ENCODE measurements around the gene FRMD5.
"Not testable (repeated sequence)": the region's sequence is repeated elsewhere in the genome, so short reads cannot be mapped to it uniquely, and the experiment has no call there.

FRMD5 gene

DNA sequence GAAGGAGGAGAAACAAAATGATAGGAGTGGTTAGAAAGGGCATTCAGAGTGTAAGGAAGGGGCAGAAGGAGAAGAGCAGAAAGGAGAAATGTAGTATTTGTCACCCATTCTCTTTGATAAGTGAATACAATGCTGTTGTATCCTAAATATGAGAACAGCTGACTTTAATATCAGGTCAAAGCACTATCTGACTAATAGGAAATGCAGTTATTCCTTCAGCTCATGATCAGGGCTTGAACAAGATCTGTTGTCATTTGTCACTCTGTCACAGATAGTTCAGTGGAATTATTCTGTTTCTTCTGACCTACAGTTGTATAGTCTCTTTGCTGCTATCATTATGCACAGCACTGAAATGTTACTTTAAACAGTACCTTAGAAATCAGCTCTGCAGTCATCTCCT lies 149.4 kb downstream of the FRMD5 start:
- Histone ChIP-seq H3K4me1 (ENCODE audit: control insufficient read depth, insufficient read depth, low read length, poor library complexity, severe bottlenecking) (no peaks in the 10 kb centered on the region), H3K9me3 (ENCODE audit: control insufficient read depth, low read length) (no peaks in the 10 kb centered on the region), H3K4me3 (ENCODE audit: insufficient read depth, low read depth, low read length, poor library complexity, severe bottlenecking) (no peak overlapping the region), H3K27ac (ENCODE audit: insufficient read depth, low read length, poor library complexity, severe bottlenecking) (no peak overlapping the region), H3K36me3 (ENCODE audit: control insufficient read depth, insufficient read depth, low read length) (no peaks in the 10 kb centered on the region), H3K27me3 (replicated peaks; ENCODE audit: control insufficient read depth, insufficient read depth, low read length, poor library complexity, severe bottlenecking) (no peaks in the 10 kb centered on the region)
- no peak for DNase-seq

DNA sequence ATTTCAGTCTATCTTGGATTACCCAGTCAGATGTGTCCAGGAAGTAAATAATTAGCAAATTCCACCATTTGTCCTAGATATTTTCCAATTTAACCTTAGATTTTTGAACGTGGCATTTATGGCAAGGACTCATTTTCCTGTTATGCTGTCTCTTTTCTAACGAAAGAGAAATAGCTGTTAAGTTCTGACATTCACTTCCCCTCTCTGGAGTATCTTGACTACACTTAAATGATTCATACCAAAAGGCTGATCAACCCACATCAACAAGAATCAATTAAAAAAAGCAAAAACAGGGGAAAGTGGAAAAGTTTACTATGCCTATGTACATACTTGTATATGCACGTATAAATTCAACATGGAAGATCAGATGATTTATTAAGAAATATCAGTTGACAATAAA lies 149.9 kb downstream of the FRMD5 start:
- H3K4me3 ChIP-seq (ENCODE audit: insufficient read depth, low read depth, low read length, poor library complexity, severe bottlenecking) = no peak overlapping the region
- no peaks in the 10 kb centered on the region for H3K36me3 ChIP-seq (ENCODE audit: control insufficient read depth, insufficient read depth, low read length)

DNA sequence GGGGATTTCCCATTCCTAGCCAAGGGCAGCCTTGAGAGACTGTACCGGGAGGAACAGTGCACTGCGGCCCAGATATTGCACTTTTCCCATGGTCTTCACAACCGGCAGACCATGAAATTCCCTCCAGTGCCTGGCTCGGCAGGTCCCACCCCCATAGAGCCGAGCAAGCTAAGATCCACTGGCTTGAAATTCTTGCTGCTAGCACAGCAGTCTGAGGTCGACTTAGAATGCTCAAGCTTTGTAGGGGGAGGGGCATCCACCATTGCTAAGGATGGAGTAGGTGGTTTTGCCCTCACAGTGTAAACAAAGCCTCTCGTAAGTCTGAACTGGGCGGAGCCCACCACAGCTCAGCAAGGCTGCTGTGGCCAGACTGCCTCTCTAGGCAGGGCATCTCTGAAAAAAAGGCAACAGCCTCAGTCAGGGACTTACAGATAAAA lies 156.3 kb downstream of the FRMD5 start:
- Histone ChIP-seq H3K9me3 (ENCODE audit: control insufficient read depth, low read length) (no peaks in the 10 kb centered on the region), H3K4me1 (ENCODE audit: control insufficient read depth, insufficient read depth, low read length, poor library complexity, severe bottlenecking) (no peaks in the 10 kb centered on the region), H3K36me3 (ENCODE audit: control insufficient read depth, insufficient read depth, low read length) (no peaks in the 10 kb centered on the region), H3K4me3 (ENCODE audit: insufficient read depth, low read depth, low read length, poor library complexity, severe bottlenecking) (no peak overlapping the region), H3K27me3 (replicated peaks; ENCODE audit: control insufficient read depth, insufficient read depth, low read length, poor library complexity, severe bottlenecking) (no peaks in the 10 kb centered on the region), H3K27ac (ENCODE audit: insufficient read depth, low read length, poor library complexity, severe bottlenecking) (no peak overlapping the region)
- DNase-seq = no peak

More for the DNA sequence above, 149.9 kb downstream of the FRMD5 start:
- Histone ChIP-seq H3K4me1 (ENCODE audit: control insufficient read depth, insufficient read depth, low read length, poor library complexity, severe bottlenecking) (no peaks in the 10 kb centered on the region), H3K27me3 (replicated peaks; ENCODE audit: control insufficient read depth, insufficient read depth, low read length, poor library complexity, severe bottlenecking) (no peaks in the 10 kb centered on the region), H3K27ac (ENCODE audit: insufficient read depth, low read length, poor library complexity, severe bottlenecking) (no peak overlapping the region), H3K9me3 (ENCODE audit: control insufficient read depth, low read length) (no peaks in the 10 kb centered on the region)
- no peak for DNase-seq

DNA sequence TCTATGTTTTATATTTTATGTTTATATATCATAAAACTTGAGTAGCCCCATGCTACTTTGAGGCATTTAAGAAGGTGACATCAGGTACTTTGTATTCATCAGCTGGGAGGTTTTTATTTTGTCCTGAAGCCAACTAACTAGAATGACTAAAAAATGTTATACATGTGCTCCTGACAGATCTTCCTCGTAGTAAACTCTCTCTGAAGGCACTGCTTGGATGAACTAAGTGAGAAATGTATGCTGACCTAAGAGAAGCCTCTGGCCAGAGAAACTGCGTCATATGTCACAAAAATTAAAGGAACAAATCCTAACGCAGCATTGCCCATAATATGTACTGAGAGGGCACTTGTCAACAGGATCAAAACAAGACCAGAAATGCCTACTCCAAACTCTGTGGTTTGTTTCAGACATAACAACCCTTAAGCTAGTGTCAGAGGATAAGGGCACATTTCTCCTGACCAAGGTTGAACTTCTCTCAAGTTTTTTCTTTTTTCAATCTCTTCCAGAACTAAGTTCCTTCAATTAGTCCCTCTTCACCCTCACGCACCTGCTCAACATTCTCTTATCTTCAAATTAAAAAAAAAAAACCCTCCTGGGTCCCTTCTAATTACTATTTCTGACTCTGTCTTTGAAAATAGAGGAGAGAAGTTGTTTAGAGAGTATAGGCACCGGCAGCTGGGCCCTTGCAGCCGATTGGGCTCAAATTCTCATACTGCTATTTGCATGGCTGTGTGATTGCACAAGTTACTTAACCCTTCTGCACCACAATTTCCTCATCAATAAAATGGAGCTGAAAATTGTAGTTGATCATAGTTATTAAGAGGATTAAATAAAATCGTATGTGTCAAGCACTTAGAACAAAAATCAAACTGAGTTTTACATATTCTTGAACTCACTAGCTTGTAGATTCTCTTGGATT lies 159.0 kb downstream of the FRMD5 start:
- no peak for DNase-seq
- Histone ChIP-seq H3K4me3 (ENCODE audit: insufficient read depth, low read depth, low read length, poor library complexity, severe bottlenecking) (no peak overlapping the region), H3K27me3 (replicated peaks; ENCODE audit: control insufficient read depth, insufficient read depth, low read length, poor library complexity, severe bottlenecking) (no peaks in the 10 kb centered on the region), H3K4me1 (ENCODE audit: control insufficient read depth, insufficient read depth, low read length, poor library complexity, severe bottlenecking) (no peaks in the 10 kb centered on the region), H3K36me3 (ENCODE audit: control insufficient read depth, insufficient read depth, low read length) (no peaks in the 10 kb centered on the region), H3K9me3 (ENCODE audit: control insufficient read depth, low read length) (no peaks in the 10 kb centered on the region), H3K27ac (ENCODE audit: insufficient read depth, low read length, poor library complexity, severe bottlenecking) (no peak overlapping the region)

DNA sequence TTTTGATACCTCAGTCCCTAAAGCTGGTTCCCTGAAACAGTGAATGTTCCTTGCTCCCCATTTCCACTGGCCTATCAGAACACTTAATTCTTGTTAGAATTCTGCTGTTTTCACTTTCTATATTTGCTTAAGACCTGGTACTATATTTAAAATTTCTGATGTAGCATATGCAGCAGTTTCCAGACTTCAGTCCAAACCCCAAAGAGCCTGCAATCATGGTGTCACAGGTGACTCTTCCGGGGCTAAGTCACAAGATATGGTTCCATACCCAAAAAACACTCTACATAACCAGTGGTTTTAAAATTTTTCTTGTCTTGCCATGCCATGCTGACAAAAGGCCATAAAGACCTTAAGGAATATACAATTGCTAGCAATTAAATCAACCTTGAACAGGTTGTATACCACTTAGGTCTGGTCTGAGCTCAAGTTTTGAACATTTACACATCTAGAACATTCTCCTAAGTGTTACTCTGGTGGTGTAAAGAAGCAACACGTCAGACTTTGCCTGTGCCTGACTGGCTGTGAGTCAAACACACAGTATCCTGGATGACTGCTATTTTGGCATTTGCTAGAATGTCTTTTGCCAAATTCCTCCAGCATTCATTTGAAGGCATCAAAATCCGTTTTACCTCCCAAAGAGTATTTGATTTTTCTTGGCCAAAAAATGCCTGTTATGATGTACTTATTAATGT lies 160.0 kb downstream of the FRMD5 start:
- Histone ChIP-seq H3K36me3 (ENCODE audit: control insufficient read depth, insufficient read depth, low read length) (no peaks in the 10 kb centered on the region), H3K9me3 (ENCODE audit: control insufficient read depth, low read length) (no peaks in the 10 kb centered on the region), H3K27me3 (replicated peaks; ENCODE audit: control insufficient read depth, insufficient read depth, low read length, poor library complexity, severe bottlenecking) (no peaks in the 10 kb centered on the region), H3K27ac (ENCODE audit: insufficient read depth, low read length, poor library complexity, severe bottlenecking) (no peak overlapping the region), H3K4me1 (ENCODE audit: control insufficient read depth, insufficient read depth, low read length, poor library complexity, severe bottlenecking) (no peaks in the 10 kb centered on the region), H3K4me3 (ENCODE audit: insufficient read depth, low read depth, low read length, poor library complexity, severe bottlenecking) (no peak overlapping the region)
- no peak for DNase-seq

DNA sequence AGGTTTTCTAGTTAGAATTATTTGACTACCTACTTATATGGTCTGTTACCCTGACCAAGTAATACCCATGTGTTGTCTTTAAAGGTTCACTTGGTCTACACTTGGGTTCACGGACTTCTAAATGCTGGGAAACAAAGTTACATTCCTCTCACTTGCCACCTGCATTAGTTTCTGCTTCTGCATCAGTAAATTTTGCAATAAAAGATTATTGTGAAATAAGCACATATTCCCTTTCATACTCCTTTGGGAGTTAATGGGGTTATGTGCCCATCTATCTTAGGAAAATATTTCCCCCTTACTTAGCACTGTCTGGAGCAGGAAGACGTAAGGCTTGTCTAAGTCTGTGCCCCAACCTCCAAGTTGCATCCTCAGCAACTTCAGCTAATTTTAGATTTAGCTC lies 160.7 kb downstream of the FRMD5 start:
- no peak for DNase-seq
- no peaks in the 10 kb centered on the region for H3K9me3 ChIP-seq (ENCODE audit: control insufficient read depth, low read length)
- H3K4me1 ChIP-seq (ENCODE audit: control insufficient read depth, insufficient read depth, low read length, poor library complexity, severe bottlenecking) = no peaks in the 10 kb centered on the region
- no peaks in the 10 kb centered on the region for H3K36me3 ChIP-seq (ENCODE audit: control insufficient read depth, insufficient read depth, low read length)
- H3K4me3 ChIP-seq (ENCODE audit: insufficient read depth, low read depth, low read length, poor library complexity, severe bottlenecking) = no peak overlapping the region
- no peak overlapping the region for H3K27ac ChIP-seq (ENCODE audit: insufficient read depth, low read length, poor library complexity, severe bottlenecking)
- H3K27me3 ChIP-seq (replicated peaks; ENCODE audit: control insufficient read depth, insufficient read depth, low read length, poor library complexity, severe bottlenecking) = no peaks in the 10 kb centered on the region

DNA sequence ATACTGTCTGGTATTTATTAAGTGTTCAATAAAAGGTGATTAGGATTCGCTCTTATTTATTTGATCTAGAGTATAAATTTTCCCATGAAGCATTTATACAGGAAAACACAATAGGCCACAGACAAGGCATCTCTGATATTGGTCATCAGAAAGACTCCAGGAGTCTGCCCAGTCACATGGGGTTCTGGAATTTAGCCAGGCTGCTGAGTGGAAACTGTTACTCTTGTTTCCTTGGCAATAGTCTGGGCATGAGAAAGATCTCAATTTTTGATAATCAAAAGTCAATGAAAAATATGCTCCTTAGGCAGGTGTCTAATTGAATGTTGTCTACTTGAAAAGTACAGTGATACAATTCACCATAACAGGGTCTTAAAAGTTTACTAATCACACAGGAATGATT lies 161.2 kb downstream of the FRMD5 start:
- H3K27ac ChIP-seq (ENCODE audit: insufficient read depth, low read length, poor library complexity, severe bottlenecking) = no peak overlapping the region
- no peak for DNase-seq
- no peaks in the 10 kb centered on the region for H3K4me1 ChIP-seq (ENCODE audit: control insufficient read depth, insufficient read depth, low read length, poor library complexity, severe bottlenecking)
- H3K9me3 ChIP-seq (ENCODE audit: control insufficient read depth, low read length) = no peaks in the 10 kb centered on the region
- no peaks in the 10 kb centered on the region for H3K27me3 ChIP-seq (replicated peaks; ENCODE audit: control insufficient read depth, insufficient read depth, low read length, poor library complexity, severe bottlenecking)
- H3K4me3 ChIP-seq (ENCODE audit: insufficient read depth, low read depth, low read length, poor library complexity, severe bottlenecking) = no peak overlapping the region
- no peaks in the 10 kb centered on the region for H3K36me3 ChIP-seq (ENCODE audit: control insufficient read depth, insufficient read depth, low read length)

DNA sequence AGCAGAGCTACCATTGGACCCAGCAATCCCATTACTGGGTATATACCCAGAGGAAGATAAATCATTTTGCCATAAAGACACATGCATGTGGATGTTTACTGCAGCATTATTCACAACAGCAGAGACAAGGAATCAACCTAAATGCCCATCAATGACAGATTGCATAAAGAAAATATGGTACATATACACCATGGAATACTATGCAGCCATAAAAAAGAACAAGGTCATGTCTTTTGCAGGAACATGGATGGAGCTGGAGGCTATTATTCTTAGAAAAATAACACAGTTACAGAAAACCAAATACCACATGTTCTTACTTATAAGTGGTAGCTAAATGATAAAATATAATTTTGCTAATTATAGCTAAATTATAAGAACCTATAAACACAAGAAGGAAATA lies 162.3 kb downstream of the FRMD5 start:
- H3K27ac ChIP-seq (ENCODE audit: insufficient read depth, low read length, poor library complexity, severe bottlenecking); H3K4me3 ChIP-seq (ENCODE audit: insufficient read depth, low read depth, low read length, poor library complexity, severe bottlenecking); DNase-seq; H3K27me3 ChIP-seq (replicated peaks; ENCODE audit: control insufficient read depth, insufficient read depth, low read length, poor library complexity, severe bottlenecking); H3K9me3 ChIP-seq (ENCODE audit: control insufficient read depth, low read length); H3K36me3 ChIP-seq (ENCODE audit: control insufficient read depth, insufficient read depth, low read length); H3K4me1 ChIP-seq (ENCODE audit: control insufficient read depth, insufficient read depth, low read length, poor library complexity, severe bottlenecking): not testable (repeated sequence)

DNA sequence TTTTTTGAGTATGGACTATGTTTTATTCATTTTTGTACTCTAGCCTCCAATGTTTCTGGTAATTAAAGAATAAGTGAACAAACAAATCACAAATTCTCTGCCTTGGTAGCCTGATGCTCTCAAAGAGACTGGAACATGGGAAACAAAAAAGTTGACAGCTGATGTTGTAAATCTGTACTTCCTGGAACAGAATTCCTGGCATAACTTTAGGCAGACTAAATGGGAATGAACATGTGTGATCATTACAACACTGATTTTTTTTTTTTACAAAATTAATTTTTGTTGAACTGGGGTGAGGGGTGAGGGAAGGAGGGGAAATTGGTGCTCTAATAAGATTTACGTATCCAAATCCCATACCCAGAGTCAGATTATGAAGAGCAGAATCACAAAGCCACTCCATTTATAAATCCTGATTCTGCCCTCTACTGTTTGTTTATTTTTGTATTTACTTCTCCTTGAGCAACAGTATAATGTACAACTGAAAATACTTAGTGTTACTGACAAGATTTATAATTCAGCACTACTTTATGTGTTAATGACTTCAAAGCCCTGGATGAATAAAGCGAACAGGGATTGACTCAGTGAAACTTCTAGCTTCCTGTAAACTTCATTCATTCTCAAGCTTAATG lies 165.0 kb downstream of the FRMD5 start:
- Histone ChIP-seq H3K4me1 (ENCODE audit: control insufficient read depth, insufficient read depth, low read length, poor library complexity, severe bottlenecking) (no peaks in the 10 kb centered on the region), H3K36me3 (ENCODE audit: control insufficient read depth, insufficient read depth, low read length) (no peaks in the 10 kb centered on the region), H3K9me3 (ENCODE audit: control insufficient read depth, low read length) (no peaks in the 10 kb centered on the region), H3K4me3 (ENCODE audit: insufficient read depth, low read depth, low read length, poor library complexity, severe bottlenecking) (no peak overlapping the region), H3K27me3 (replicated peaks; ENCODE audit: control insufficient read depth, insufficient read depth, low read length, poor library complexity, severe bottlenecking) (no peaks in the 10 kb centered on the region), H3K27ac (ENCODE audit: insufficient read depth, low read length, poor library complexity, severe bottlenecking) (no peak overlapping the region)
- DNase-seq = no peak

DNA sequence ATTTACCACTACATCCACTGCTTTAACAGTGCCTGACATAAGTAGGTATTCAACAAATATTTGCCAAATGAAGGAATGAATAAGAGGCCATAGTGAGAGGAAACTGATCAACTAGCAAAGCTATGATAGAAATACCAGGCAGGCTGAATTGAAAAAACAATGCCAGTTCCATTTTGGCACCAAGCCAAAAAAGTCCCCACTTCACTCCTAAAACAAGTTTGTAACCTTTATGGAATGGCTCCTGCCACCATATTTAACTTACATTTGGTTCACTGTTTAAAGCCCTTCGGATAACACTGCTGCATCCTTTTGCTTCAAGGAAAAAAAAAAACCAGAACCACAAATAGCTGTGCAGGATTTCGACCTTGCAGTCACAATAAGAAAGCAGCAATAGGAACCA lies 166.1 kb downstream of the FRMD5 start:
- H3K4me1 ChIP-seq (ENCODE audit: control insufficient read depth, insufficient read depth, low read length, poor library complexity, severe bottlenecking) = no peaks in the 10 kb centered on the region
- H3K4me3 ChIP-seq (ENCODE audit: insufficient read depth, low read depth, low read length, poor library complexity, severe bottlenecking) = no peak overlapping the region
- H3K9me3 ChIP-seq (ENCODE audit: control insufficient read depth, low read length) = no peaks in the 10 kb centered on the region
- no peaks in the 10 kb centered on the region for H3K36me3 ChIP-seq (ENCODE audit: control insufficient read depth, insufficient read depth, low read length)
- H3K27me3 ChIP-seq (replicated peaks; ENCODE audit: control insufficient read depth, insufficient read depth, low read length, poor library complexity, severe bottlenecking) = no peaks in the 10 kb centered on the region
- no peak overlapping the region for H3K27ac ChIP-seq (ENCODE audit: insufficient read depth, low read length, poor library complexity, severe bottlenecking)
- DNase-seq = no peak
